Measurements from ENCODE around the gene MDH1.
A peak's percentile ranks its signal among the peaks of the same experiment; 100 is the strongest.
"Not testable (repeated sequence)": the region's sequence is repeated elsewhere in the genome, so short reads cannot be mapped to it uniquely, and the experiment has no call there.

The MDH1 gene

GRCh38 chr2:63588385-63589147, at the start of gene MDH1, which contains the start of gene WDPCP:
TSS of gene MDH1 (plus strand) at chr2:63588963. CDS start at chr2:63589044, 81 bp downstream.
TSS of gene WDPCP (minus strand) at chr2:63588477. CDS start at chr2:63588271, 206 bp downstream.
- DNase-seq (ENCODE audit: low read depth) = peak; percentile 96

DNA sequence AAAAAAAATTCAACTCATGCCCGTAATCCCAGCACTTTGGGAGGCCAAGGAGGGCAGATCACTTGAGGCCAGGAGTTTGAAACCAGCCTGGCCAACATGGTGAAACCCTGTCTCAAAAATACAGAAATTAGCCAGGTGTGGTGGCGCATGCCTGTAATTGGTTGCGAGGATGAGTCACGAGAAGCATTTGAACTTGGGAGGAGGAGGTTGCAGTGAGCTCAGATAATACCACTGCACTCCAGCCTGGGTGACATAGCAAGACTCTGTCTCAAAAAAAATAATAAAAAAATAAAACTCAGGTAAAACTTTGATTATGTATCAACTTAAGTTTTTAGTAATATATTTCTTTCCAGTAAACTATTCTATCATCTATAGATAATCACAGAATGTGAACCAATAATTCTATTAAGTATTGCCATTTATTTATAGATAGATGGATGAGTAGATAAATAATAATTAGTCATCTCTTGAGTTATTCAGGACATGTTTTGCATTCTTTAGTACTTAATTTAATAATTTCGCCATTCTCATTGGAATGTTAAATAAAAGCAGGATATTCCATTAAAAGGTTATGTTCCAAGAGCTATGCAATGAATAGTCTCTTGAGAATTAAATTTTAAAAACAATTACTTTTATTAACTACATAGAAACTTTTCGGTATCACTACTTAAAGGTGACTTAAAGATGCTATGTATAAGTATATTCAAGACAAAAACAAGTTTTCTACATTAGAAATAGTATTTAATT, 49.2 kb upstream of the MDH1 start:
- no peak for DNase-seq (ENCODE audit: low read depth)

DNA sequence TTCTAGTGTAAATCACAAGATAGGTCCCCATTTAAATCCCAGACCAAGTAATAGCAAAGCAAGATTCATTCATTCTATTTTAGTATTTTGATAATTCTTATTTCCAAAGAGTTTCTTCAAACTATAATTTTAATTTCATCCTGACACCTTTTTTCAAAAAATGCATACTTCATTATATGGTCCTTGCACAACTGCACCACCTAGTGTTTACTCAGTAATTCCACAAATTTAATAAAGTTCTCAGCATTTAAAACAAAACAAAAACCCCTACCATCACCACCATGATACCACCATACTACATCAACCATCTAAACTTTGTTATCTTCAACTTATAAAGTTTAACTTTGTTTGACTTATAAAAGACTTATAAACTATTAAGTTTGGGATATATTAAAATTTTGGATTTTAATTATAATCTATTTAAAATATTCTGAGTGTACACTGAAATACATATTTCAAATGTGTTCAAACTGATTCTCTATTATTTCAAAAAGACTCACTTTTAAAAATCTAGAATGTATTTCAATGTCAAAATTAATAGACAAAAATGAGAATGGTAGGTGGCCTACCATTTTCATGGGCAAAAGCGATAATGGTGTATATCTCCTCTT, 44.6 kb upstream of the MDH1 start:
- no peak for DNase-seq (ENCODE audit: low read depth)

- no peak for DNase-seq (ENCODE audit: low read depth)
Observed at GRCh38 chr2:63545023-63545422, 43.7 kb upstream of the MDH1 start.

GRCh38 chr2:63553049-63553448, 35.7 kb upstream of the MDH1 start:
- DNase-seq (ENCODE audit: low read depth) = no peak

DNA sequence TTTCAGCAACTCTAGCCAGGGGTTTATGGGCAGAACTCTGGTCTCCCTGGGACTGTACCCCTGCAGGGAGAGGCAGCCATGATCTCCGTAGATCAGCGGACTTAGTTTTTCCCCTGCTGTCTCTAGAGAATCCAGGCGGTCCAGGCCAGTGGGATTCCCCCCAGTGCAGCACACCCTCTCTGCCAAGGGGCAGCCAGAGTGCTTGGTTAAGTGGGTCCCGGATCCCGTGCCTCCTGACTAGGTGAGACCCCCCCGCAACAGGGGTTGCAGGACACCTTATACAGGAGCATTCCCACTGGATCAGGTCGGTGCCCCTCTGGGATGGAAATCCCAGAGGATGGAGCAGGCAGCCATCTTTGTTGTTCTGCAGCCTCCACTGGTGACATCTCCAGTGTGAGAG, 33.5 kb upstream of the MDH1 start:
- no peak for DNase-seq (ENCODE audit: low read depth)

DNA sequence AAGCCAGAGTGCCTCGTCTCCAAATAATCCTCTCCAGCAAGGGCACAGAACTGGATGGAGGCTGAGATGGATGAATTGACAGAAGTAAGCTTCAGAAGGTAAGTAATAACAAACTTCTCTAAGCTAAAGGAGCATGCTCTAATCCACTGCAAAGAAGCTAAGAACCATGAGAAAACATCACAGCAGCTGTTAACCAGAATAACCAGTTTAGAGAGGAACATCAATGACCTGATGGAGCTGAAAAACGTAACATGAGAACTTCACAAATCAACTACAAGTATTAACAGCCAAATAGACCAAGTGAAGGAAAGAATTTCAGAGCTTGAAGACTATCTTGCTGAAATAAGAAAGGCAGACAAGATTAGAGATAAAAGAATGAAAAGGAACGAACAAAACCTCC, 32.8 kb upstream of the MDH1 start:
- DNase-seq (ENCODE audit: low read depth) = no peak

GRCh38 chr2:63557819-63558218, 30.9 kb upstream of the MDH1 start:
- DNase-seq (ENCODE audit: low read depth) = not testable (repeated sequence)

DNA sequence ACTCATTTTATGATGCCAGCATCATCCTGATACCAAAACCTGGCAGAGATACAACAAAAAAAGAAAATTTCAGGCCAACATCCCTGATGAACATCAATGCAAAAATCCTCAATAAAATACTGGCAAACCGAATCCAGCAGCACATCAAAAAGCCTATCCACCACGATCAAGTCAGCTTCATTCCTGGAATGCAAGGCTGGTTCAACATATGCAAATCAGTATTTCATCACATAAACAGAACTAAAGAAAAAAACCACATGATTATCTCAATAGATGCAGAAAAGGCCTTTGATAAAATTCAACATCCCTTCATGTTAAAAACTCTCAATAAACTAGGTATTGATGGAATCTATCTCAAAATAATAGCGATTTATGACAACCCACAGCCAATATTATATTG, 29.8 kb upstream of the MDH1 start:
- not testable (repeated sequence) for DNase-seq (ENCODE audit: low read depth)

DNA sequence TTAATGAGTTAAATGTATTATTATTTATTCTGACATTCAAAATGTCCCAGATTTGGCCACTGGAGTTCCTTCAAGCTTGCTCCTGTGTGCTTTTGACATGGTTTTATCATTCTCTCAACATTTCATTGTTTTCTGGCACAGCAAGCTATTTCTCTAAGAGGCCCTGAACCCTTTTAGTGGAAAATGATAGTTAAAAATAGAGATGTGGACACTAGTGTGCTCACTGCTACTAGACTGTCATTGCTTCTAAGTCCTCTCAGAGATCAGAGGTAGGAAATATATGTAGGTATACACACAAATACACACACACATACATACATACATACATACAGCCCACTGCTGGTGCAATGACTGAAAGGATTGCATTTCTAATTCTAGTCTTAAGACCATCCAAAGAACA, 26.0 kb upstream of the MDH1 start:
- DNase-seq (ENCODE audit: low read depth) = no peak

- DNase-seq (ENCODE audit: low read depth) = no peak
Observed at GRCh38 chr2:63569740-63570139, 19.0 kb upstream of the MDH1 start.

- DNase-seq (ENCODE audit: low read depth) = no peak
Observed at GRCh38 chr2:63571291-63571690, 17.5 kb upstream of the MDH1 start.

DNA sequence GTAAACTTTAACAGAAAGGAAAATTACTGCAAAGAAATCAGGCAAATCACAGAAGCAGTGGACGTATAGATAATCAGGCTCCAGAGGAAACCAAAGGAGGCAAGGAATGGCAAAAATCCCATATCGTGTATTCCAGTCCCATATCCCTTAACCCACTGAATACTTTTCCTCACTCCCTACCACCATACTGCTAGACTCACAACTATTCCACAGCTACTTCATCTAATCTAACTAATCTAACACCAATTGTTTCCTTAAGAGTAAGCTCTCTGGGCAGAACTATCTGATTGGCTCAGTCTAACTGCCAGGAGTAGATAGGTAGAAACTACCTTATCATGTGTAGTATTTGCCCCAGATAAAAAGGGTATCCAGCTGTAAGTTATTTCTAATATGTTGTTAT, 16.8 kb upstream of the MDH1 start:
- no peak for DNase-seq (ENCODE audit: low read depth)

- not testable (repeated sequence) for DNase-seq (ENCODE audit: low read depth)
Observed at GRCh38 chr2:63573026-63573425, 15.7 kb upstream of the MDH1 start.

GRCh38 chr2:63573726-63574345, 14.9 kb upstream of the MDH1 start:
- not testable (repeated sequence) for DNase-seq (ENCODE audit: low read depth)

DNA sequence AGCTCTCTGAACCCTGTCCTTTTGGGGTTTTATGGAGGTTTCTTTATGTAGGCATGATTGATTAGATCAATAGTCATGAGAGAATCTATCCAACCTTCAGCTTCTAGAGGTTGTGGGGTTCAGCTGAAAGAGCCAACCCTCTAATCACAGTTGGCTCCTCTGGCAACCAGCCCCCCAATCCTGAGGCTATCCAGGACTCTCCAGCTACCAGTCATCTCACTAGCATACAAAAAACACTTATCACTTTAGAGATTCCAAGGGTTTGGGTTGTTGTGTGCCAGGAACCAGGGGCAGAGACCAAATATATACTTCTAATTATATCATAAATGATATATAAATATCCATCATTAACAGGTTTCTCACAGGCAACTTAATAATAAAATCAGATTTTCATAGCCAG, 12.2 kb upstream of the MDH1 start:
- DNase-seq (ENCODE audit: low read depth) = no peak

DNA sequence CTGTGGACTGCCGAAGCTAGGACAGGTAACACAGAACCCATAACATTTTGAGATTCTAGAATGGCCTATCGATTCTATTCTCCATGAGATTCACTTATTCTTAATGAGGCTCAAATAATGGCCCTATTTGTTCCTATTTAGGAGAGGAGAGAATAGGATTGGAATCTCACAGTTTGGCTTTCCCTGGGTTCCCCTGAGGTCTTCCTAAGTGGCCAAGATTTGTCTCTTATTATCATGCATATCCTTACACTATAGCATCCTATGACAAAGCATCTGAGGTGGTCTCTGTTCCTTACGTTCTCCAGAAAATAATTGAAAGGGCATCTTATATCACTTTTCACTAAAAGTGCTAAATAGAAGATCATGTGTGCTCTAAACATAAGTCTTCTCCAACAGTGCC, 10.0 kb upstream of the MDH1 start:
- no peak for DNase-seq (ENCODE audit: low read depth)

DNA sequence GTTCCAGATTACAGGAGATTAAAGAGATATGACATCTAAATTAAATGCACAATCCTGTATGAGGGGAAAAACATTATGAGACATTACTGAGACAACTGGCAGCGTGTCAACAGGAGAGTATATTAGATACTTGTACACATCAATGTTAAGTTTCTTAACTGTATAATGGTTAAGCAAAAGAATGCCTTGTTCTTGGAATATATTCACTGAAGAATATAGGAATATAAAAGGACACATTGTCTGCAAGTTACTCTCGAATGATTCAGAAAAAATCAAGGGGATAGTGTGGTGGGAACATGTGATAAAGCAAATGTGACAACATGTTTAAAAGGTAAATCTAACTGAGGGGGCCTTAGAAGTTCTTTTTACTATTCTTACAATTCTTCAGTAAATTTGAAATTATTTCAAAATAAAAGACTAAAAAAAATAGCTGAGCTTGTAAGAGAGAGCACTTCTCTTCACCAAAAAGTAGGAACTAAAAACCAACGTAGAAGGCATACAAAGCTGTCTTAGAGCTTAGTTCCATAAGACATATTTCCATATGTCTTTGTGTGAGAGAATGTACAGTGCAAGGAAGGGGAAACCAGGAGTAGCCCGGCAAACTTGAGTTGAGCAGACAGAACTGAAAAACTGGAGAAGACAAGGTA, 8.0 kb upstream of the MDH1 start:
- DNase-seq (ENCODE audit: low read depth) = no peak

- DNase-seq (ENCODE audit: low read depth) = no peak
Observed at GRCh38 chr2:63581298-63581961, 7.3 kb upstream of the MDH1 start.

- DNase-seq (ENCODE audit: low read depth) = no peak
Observed at GRCh38 chr2:63582873-63583272, 5.9 kb upstream of the MDH1 start.

DNA sequence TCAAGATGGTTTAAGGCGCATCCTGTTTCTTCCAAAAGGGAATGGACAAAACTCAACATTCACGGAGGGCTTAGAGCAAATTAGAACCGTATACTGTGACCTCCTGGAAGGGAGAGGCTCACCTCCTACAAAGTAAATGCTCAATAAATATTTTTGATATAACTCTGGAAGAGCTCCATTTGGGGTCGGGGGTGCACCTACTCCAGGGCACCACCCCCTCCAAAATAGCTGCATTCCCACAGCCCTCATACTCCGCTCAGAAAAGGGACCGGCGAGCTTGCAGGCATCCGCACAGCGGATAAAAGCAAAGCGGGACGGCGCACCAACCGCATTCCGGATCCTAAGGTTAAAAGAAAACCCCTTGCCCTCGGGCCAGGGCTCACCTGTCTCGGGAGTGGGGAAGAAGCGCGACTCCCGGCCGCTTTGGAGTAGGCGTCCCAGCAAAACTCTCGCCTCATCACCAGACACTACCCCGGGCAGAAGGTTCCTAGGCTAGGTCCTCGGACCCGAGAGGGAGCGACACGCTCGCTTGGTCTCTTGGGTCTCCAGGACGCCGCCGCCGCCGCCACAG, 864 bp upstream of the MDH1 start:
- DNase-seq (ENCODE audit: low read depth) = no peak
